ENCODE results near the gene SVIL. TPM values are rescaled to one million over a fixed set of nuclear protein-coding genes. Genes with fewer than 3 reads are reported as not detected.

SVIL gene
- total and polyA plus RNA-seq, 10 donors, result 1.4 to 65.3 (median 20.4) TPM

- WGBS, 5 donors, result 77 to 85% (median 83%) methylated on average over 7 of the region's 7 CpGs
- Histone ChIP-seq H3K4me3 (no peak overlapping the region), H3K27ac (no peak overlapping the region), H3K9me3 (no peaks in the 10 kb centered on the region), H3K27me3 (replicated peaks in 1 of 7) (no peaks in the 10 kb centered on the region), H3K4me1 (peaks cover 0 to 6% (median 0%) of the 10 kb centered on the region in 6 donors), H3K36me3 (no peaks in the 10 kb centered on the region)
- intact Hi-C loops (cut with DNase I; ENCODE audit: low total_unique reads), result no loop called here
- no peak for DNase-seq
- TF ChIP-seq CTCF (IDR thresholded peaks at IDR 0.05 in 8 of 11, conservative IDR thresholded peaks at IDR 0.05 in 3 of 11), result no peak
- TF ChIP-seq POLR2AphosphoS5 (IDR thresholded peaks at IDR 0.05), result no peak
- no peak for TF ChIP-seq POLR2A (IDR thresholded peaks at IDR 0.05)
These were observed 13.6 kb downstream of the SVIL start for GRCh38 chr10:29621161-29621560.

GRCh38 chr10:29620112-29620690, 14.6 kb downstream of the SVIL start:
- TF ChIP-seq POLR2A (IDR thresholded peaks at IDR 0.05), result no peak
- no peak for TF ChIP-seq POLR2AphosphoS5 (IDR thresholded peaks at IDR 0.05)
- no peak for TF ChIP-seq CTCF (IDR thresholded peaks at IDR 0.05 in 8 of 11, conservative IDR thresholded peaks at IDR 0.05 in 3 of 11)
- no peaks in the 10 kb centered on the region for H3K36me3 ChIP-seq
- H3K4me1 ChIP-seq, result peaks cover 0 to 6% (median 0%) of the 10 kb centered on the region in 6 donors
- no peak for DNase-seq
- H3K27ac ChIP-seq, result no peak overlapping the region
- no peak overlapping the region for H3K4me3 ChIP-seq
- intact Hi-C loops (cut with DNase I; ENCODE audit: low total_unique reads), result no loop called here
- 80 to 96% (median 92%) methylated on average over 5 of the region's 5 CpGs for WGBS, 5 donors
- H3K27me3 ChIP-seq (replicated peaks in 1 of 7), result no peaks in the 10 kb centered on the region
- H3K9me3 ChIP-seq, result no peaks in the 10 kb centered on the region

- intact Hi-C loops (cut with DNase I; ENCODE audit: low total_unique reads), result no loop called here
- H3K4me1 ChIP-seq, result peaks cover 0 to 6% (median 0%) of the 10 kb centered on the region in 6 donors
These were observed 15.5 kb downstream of the SVIL start for GRCh38 chr10:29619241-29619669.

More at GRCh38 chr10:29619241-29619669, 15.5 kb downstream of the SVIL start:
- Histone ChIP-seq H3K27me3 (replicated peaks in 1 of 7) (no peaks in the 10 kb centered on the region), H3K9me3 (peaks cover 0 to 3% (median 0%) of the 10 kb centered on the region in 8 donors), H3K36me3 (no peaks in the 10 kb centered on the region), H3K4me3 (no peak overlapping the region), H3K27ac (no peak overlapping the region)
- TF ChIP-seq POLR2AphosphoS5 (IDR thresholded peaks at IDR 0.05) (no peak), POLR2A (IDR thresholded peaks at IDR 0.05) (no peak), CTCF (IDR thresholded peaks at IDR 0.05 in 8 of 11, conservative IDR thresholded peaks at IDR 0.05 in 3 of 11) (no peak)
- WGBS, 5 donors, result 61 to 72% (median 67%) methylated on average over 5 of the region's 5 CpGs
- no peak for DNase-seq

Data from spleen (tissue), 11 donors.